Endodermal cell (in vitro differentiated cells): ENCODE measurements around the gene MTG2. TPM values are rescaled to one million over a fixed set of nuclear protein-coding genes. Genes with fewer than 3 reads are reported as not detected.

Source experiments
- DNase-seq: peaks from one replicate; pipeline ENCODE4 v3.0.0-alpha.2; 2017
- H3K27ac ChIP-seq: 2 replicates; pipeline ENCODE4 v1.5.1; 2013; ENCODE audit warnings: mild to moderate bottlenecking, low read depth, low read length, moderate library complexity
- H3K27me3 ChIP-seq: 2 replicates; pipeline ENCODE4 v1.6.1; 2013; ENCODE audit warnings: mild to moderate bottlenecking, low read length, moderate library complexity; ENCODE audit not compliant: insufficient read depth, control insufficient read depth, poor library complexity, severe bottlenecking
- H3K36me3 ChIP-seq: 2 replicates; pipeline ENCODE4 v1.7.0; 2013; ENCODE audit warnings: mild to moderate bottlenecking, low read length, moderate library complexity; ENCODE audit not compliant: control insufficient read depth, insufficient read depth
- H3K4me1 ChIP-seq: one replicate; pipeline ENCODE4 v1.7.0; 2013; ENCODE audit warnings: low read length; ENCODE audit not compliant: control insufficient read depth, insufficient read depth
- H3K4me3 ChIP-seq: 2 replicates; pipeline ENCODE4 v1.5.1; 2013; ENCODE audit warnings: mild to moderate bottlenecking, low read length, moderate library complexity
- H3K9ac ChIP-seq: 2 replicates; pipeline ENCODE4 v1.6.1; 2013; ENCODE audit warnings: mild to moderate bottlenecking, low read length, moderate library complexity; ENCODE audit not compliant: poor library complexity, severe bottlenecking; ENCODE audit errors: extremely low read depth
- H3K9me3 ChIP-seq: 2 replicates; pipeline ENCODE4 v1.6.1; 2013; ENCODE audit warnings: mild to moderate bottlenecking, low read length, moderate library complexity; ENCODE audit not compliant: control insufficient read depth
- H3K27ac Mint-ChIP-seq: 2 replicates; pipeline ENCODE4 v1.8.0; 2020; ENCODE audit warnings: mixed read lengths
- H3K27me3 Mint-ChIP-seq: 2 replicates; pipeline ENCODE4 v1.8.0; 2021; ENCODE audit warnings: mild to moderate bottlenecking, mixed read lengths; ENCODE audit not compliant: insufficient read depth
- H3K36me3 Mint-ChIP-seq: 2 replicates; pipeline ENCODE4 v1.8.0; 2020; ENCODE audit warnings: low read depth, mixed read lengths
- H3K4me1 Mint-ChIP-seq: 2 replicates; pipeline ENCODE4 v1.8.0; 2020; ENCODE audit warnings: mixed read lengths
- H3K4me3 Mint-ChIP-seq: 2 replicates; pipeline ENCODE4 v1.8.0; 2020; ENCODE audit warnings: mild to moderate bottlenecking, moderate library complexity, mixed read lengths
- H3K9me3 Mint-ChIP-seq: 2 replicates; pipeline ENCODE4 v1.8.0; 2020; ENCODE audit warnings: mild to moderate bottlenecking, mixed read lengths
- CTCF ChIP-seq: fragments of 200-600 bp; sonication (generic); conservative IDR thresholded peaks from 2 replicates; pipeline ENCODE4 v1.5.0; 2021; ENCODE audit warnings: antibody characterized with exemption, mild to moderate bottlenecking
- WGBS, 2 experiments: methylation state at CpG; one replicate each; pipeline versions ENCODE4 v1.1.5 to v1.1.7; 2013; ENCODE audit warnings: missing lambda C conversion rate in 2 of 2, mixed read lengths in 1 of 2; ENCODE audit not compliant: insufficient coverage in 1 of 2, insufficient read length in 1 of 2; 5-methylcytosine and 5-hydroxymethylcytosine counted together
- total RNA-seq, 2 donors: library from RNA; stranded (reverse); fragmentation: NEBNext Ultra II Directional in 1 of 2; extraction: Animal tissue kit (Norgen Biotek cat#: 25700) in 1 of 2; gene quantifications; 2 replicates in 1 of 2; 3 replicates in 1 of 2; pipeline ENCODE4 v1.2.1, GENCODE V29; 2021

MTG2 gene
- total RNA-seq, 2 donors from 2014 or later = 28.2 to 29.6 TPM

GRCh38 chr20:62233684-62234083 is 50.9 kb downstream of the MTG2 start:
- no peak overlapping the region for H3K4me3 ChIP-seq
- TF ChIP-seq CTCF = no peak
- H3K27ac ChIP-seq = no peak overlapping the region
- H3K9ac ChIP-seq = no peak overlapping the region
- H3K36me3 Mint-ChIP-seq = no peaks in the 10 kb centered on the region
- no peak overlapping the region for H3K4me3 Mint-ChIP-seq
- peaks cover 3% of the 10 kb centered on the region for H3K27me3 Mint-ChIP-seq
- peaks cover 1% of the 10 kb centered on the region for H3K9me3 Mint-ChIP-seq
- peaks cover 5% of the 10 kb centered on the region for H3K4me1 Mint-ChIP-seq
- 91 to 100% methylated on average over 3 to 4 of the region's 4 CpGs for WGBS, 2 experiments
- no peaks in the 10 kb centered on the region for H3K4me1 ChIP-seq
- no peak for DNase-seq
- H3K27me3 ChIP-seq = no peaks in the 10 kb centered on the region
- H3K9me3 ChIP-seq = no peaks in the 10 kb centered on the region
- no peak overlapping the region for H3K27ac Mint-ChIP-seq
- no peaks in the 10 kb centered on the region for H3K36me3 ChIP-seq

- Mint-ChIP-seq H3K9me3 (peaks cover 1% of the 10 kb centered on the region), H3K27ac (no peak overlapping the region), H3K4me1 (peaks cover 9% of the 10 kb centered on the region), H3K27me3 (peaks cover 3% of the 10 kb centered on the region), H3K36me3 (no peaks in the 10 kb centered on the region), H3K4me3 (no peak overlapping the region)
- Histone ChIP-seq H3K9ac (no peak overlapping the region), H3K36me3 (no peaks in the 10 kb centered on the region), H3K27ac (no peak overlapping the region), H3K4me3 (no peak overlapping the region), H3K4me1 (no peaks in the 10 kb centered on the region), H3K9me3 (no peaks in the 10 kb centered on the region), H3K27me3 (no peaks in the 10 kb centered on the region)
- no peak for DNase-seq
- 88% methylated on average over 3 to 5 of the region's 5 CpGs for WGBS, 2 experiments
- no peak for TF ChIP-seq CTCF
Measured at GRCh38 chr20:62234339-62234738, 51.5 kb downstream of the MTG2 start.

- H3K4me1 ChIP-seq = no peaks in the 10 kb centered on the region
- Mint-ChIP-seq H3K4me1 (peaks cover 12% of the 10 kb centered on the region), H3K27me3 (peaks cover 3% of the 10 kb centered on the region), H3K36me3 (peaks cover 3% of the 10 kb centered on the region), H3K9me3 (peaks cover 1% of the 10 kb centered on the region), H3K4me3 (no peak overlapping the region), H3K27ac (no peak overlapping the region)
- H3K4me3 ChIP-seq = no peak overlapping the region
- TF ChIP-seq CTCF = no peak
- WGBS, 2 experiments = 84 to 93% methylated on average over 6 to 16 of the region's 16 CpGs
- H3K9ac ChIP-seq = no peak overlapping the region
- H3K36me3 ChIP-seq = no peaks in the 10 kb centered on the region
- H3K27me3 ChIP-seq = no peaks in the 10 kb centered on the region
- no peaks in the 10 kb centered on the region for H3K9me3 ChIP-seq
- no peak for DNase-seq
- H3K27ac ChIP-seq = no peak overlapping the region
Measured at GRCh38 chr20:62235001-62235776, 52.4 kb downstream of the MTG2 start.
